DND-41 (cell line): ENCODE results near the gene ID3.

ENCODE experiments used
- ATAC-seq: fragments of 200-7000 bp; cut with Tn5 transposase; 3 replicates; pipeline ENCODE4 v1.9.1; 2021; ENCODE audit warnings: low read depth; ENCODE audit not compliant: insufficient read depth
- DNase-seq: peaks from one replicate; pipeline ENCODE4 v3.0.0-alpha.2; 2020
- H2AFZ ChIP-seq: 2 replicates; pipeline ENCODE4 v1.6.0; 2012; ENCODE audit warnings: low read depth, low read length
- H3K27ac ChIP-seq: 2 replicates; pipeline ENCODE4 v1.5.1; 2012; ENCODE audit warnings: low read length, inconsistent platforms
- H3K27me3 ChIP-seq: fragments of 200-600 bp; sonication (generic); 2 replicates; pipeline ENCODE4 v1.6.0; 2012; ENCODE audit warnings: low read length, mild to moderate bottlenecking, inconsistent platforms; ENCODE audit not compliant: insufficient read depth, poor library complexity
- H3K36me3 ChIP-seq: 2 replicates; pipeline ENCODE4 v1.5.1; 2012; ENCODE audit warnings: low read length, inconsistent platforms; ENCODE audit not compliant: insufficient read depth
- H3K4me1 ChIP-seq: 2 replicates; pipeline ENCODE4 v1.5.1; 2012; ENCODE audit warnings: mild to moderate bottlenecking, low read length; ENCODE audit not compliant: insufficient read depth
- H3K4me2 ChIP-seq: 2 replicates; pipeline ENCODE4 v1.6.0; 2012; ENCODE audit warnings: mild to moderate bottlenecking, moderate library complexity, low read length, inconsistent platforms; ENCODE audit not compliant: insufficient read depth
- H3K4me3 ChIP-seq, 2 experiments: fragments of 200-600 bp in 1 of 2; shearing (Covaris generic) in 1 of 2; 2 replicates each; pipeline ENCODE4 v1.5.1; 2012 to 2016; ENCODE audit warnings: inconsistent platforms in 2 of 2, low read length in 2 of 2, mild to moderate bottlenecking in 2 of 2, low read depth in 1 of 2, moderate library complexity in 1 of 2
- H3K79me2 ChIP-seq: 2 replicates; pipeline ENCODE4 v1.6.0; 2012; ENCODE audit warnings: low read length, inconsistent platforms; ENCODE audit not compliant: insufficient read depth
- H3K9ac ChIP-seq: 2 replicates; pipeline ENCODE4 v1.6.0; 2012; ENCODE audit warnings: low read depth, mild to moderate bottlenecking, inconsistent platforms, low read length, moderate library complexity
- H3K9me3 ChIP-seq: 2 replicates; pipeline ENCODE4 v1.5.1; 2012; ENCODE audit warnings: low read length, moderate library complexity, mild to moderate bottlenecking, inconsistent platforms; ENCODE audit not compliant: insufficient read depth, severe bottlenecking
- H4K20me1 ChIP-seq: 2 replicates; pipeline ENCODE4 v1.6.0; 2012; ENCODE audit warnings: low read length; ENCODE audit not compliant: insufficient read depth
- EZH2 ChIP-seq: IDR thresholded peaks from 3 replicates; pipeline ENCODE4 v1.6.1; 2012; ENCODE audit warnings: borderline replicate concordance, low read depth, mild to moderate bottlenecking, moderate library complexity, low read length, inconsistent platforms; ENCODE audit not compliant: severe bottlenecking
- TF ChIP-seq, protein P1 (sequence below): IDR thresholded peaks from 2 replicates; pipeline ENCODE4 v1.5.1; 2012; ENCODE audit warnings: borderline replicate concordance, low read length, moderate library complexity, mild to moderate bottlenecking; ENCODE audit not compliant: poor library complexity, severe bottlenecking; ENCODE audit errors: extremely low read depth

ID3 gene

DNA sequence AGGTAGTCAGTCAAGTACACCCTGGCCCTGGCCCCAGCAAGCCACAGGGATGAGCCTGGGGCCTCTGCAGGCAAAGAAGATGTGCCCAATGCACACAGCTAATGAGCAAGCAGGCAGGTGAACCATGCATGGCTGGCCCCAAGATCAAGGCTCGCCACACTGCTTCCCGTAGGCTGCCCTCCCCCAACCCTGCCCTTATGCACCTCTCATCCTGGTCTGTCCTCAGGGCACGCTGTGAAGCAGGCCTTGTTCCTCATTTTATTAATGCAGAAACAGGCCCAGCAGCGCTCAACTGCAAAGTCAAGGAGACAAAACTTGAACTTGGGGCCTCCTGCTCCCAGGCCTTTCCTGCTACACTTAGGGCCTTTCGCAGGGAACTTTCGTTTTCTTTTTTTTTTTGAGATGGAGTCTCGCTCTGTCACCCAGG lies 35.6 kb upstream of the ID3 start:
- H3K79me2 ChIP-seq, result no peaks in the 10 kb centered on the region
- TF ChIP-seq, protein P1, sequence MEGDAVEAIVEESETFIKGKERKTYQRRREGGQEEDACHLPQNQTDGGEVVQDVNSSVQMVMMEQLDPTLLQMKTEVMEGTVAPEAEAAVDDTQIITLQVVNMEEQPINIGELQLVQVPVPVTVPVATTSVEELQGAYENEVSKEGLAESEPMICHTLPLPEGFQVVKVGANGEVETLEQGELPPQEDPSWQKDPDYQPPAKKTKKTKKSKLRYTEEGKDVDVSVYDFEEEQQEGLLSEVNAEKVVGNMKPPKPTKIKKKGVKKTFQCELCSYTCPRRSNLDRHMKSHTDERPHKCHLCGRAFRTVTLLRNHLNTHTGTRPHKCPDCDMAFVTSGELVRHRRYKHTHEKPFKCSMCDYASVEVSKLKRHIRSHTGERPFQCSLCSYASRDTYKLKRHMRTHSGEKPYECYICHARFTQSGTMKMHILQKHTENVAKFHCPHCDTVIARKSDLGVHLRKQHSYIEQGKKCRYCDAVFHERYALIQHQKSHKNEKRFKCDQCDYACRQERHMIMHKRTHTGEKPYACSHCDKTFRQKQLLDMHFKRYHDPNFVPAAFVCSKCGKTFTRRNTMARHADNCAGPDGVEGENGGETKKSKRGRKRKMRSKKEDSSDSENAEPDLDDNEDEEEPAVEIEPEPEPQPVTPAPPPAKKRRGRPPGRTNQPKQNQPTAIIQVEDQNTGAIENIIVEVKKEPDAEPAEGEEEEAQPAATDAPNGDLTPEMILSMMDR, result no peak
- no peak for TF ChIP-seq EZH2
- H3K27me3 ChIP-seq, result no peaks in the 10 kb centered on the region
- no peak overlapping the region for H3K4me2 ChIP-seq
- H3K4me1 ChIP-seq, result peaks cover 40% of the 10 kb centered on the region
- H3K4me3 ChIP-seq, result no peak overlapping the region
- DNase-seq (no peak), ATAC-seq (no peak)
- no peaks in the 10 kb centered on the region for H3K36me3 ChIP-seq
- H2AFZ ChIP-seq, result no peak overlapping the region
- H4K20me1 ChIP-seq, result no peaks in the 10 kb centered on the region
- H3K9ac ChIP-seq, result no peak overlapping the region
- no peaks in the 10 kb centered on the region for H3K9me3 ChIP-seq
- H3K27ac ChIP-seq, result no peak overlapping the region

DNA sequence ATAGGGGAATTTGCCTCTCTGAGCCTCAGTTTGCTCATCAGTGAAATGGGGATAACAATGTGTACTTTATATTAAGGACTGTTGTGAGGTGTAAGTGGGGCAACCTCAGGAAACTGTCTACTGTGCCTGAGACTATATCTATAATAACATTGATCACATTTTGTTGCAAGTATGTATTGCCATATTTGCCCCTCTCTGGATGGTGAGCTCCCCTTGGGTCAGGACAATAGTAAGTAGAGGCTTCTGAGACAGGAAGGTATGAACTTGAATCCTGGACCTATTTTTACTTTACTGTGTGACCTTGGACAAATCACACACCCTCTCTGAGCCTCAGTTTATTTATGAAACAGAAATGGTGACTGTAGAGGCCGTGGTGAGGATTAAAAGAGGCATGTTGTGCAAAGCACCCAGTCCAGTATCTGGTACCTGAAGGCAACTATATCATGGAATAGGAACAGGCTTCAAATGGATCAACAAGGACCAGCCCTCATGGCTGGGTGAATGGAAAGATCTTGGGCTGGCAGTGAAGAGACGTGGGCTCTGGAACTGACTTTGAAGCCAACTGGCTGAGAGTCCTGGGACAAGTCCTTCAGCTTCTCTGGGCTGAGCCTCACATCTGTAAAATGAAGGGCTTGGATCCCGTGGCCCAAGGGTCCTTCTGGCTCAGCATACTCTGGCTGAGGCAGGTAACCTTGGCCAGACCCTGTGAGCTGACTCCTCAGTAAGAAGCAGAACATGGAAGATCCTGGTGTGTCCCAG lies 35.0 kb upstream of the ID3 start:
- no peaks in the 10 kb centered on the region for H3K79me2 ChIP-seq
- H3K9me3 ChIP-seq, result no peaks in the 10 kb centered on the region
- DNase-seq (no peak), ATAC-seq (no peak)
- H3K9ac ChIP-seq, result no peak overlapping the region
- peaks cover 35% of the 10 kb centered on the region for H3K4me1 ChIP-seq
- H4K20me1 ChIP-seq, result no peaks in the 10 kb centered on the region
- no peak overlapping the region for H3K4me3 ChIP-seq
- H3K27ac ChIP-seq, result no peak overlapping the region
- H3K27me3 ChIP-seq, result no peaks in the 10 kb centered on the region
- H3K36me3 ChIP-seq, result no peaks in the 10 kb centered on the region
- no peak overlapping the region for H3K4me2 ChIP-seq
- no peak for TF ChIP-seq EZH2
- TF ChIP-seq, protein P1, result no peak
- H2AFZ ChIP-seq, result no peak overlapping the region

DNA sequence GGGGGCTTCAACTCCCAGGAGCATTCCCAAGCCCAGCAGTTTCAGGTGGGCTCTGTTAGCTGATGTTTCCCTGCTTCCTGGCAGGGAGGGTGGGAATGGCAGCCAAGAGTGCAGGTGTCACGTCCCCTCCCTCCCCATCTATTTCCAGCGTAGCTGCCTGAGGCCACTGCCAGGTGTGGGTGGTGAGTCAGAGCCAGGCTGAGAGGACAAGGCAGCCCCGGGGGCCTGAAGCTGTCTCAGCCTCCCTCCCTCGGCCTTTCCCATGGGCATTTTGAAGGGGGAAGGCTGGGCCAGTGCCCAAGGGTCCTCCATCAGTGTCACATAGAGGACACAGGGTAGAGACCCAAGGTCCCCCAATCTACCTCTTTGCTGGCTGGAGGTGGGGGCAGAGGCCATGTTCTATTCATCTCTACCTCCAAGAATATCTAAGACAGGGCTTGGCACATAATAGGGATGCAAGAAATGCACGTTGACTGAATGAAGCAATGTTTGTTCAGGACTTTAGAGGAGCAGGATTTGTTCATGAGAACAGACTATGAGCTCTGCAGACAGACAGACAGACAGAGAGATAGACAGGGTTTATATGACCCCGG lies 34.4 kb upstream of the ID3 start:
- Histone ChIP-seq H3K79me2 (no peaks in the 10 kb centered on the region), H3K27me3 (no peaks in the 10 kb centered on the region), H3K9me3 (no peaks in the 10 kb centered on the region), H3K36me3 (no peaks in the 10 kb centered on the region), H3K9ac (no peak overlapping the region), H3K4me3 (no peak overlapping the region), H4K20me1 (no peaks in the 10 kb centered on the region), H3K4me1 (peaks cover 28% of the 10 kb centered on the region), H2AFZ (no peak overlapping the region), H3K4me2 (no peak overlapping the region), H3K27ac (no peak overlapping the region)
- ATAC-seq, result no peak
- DNase-seq, result no peak
- TF ChIP-seq, protein P1, result no peak
- no peak for TF ChIP-seq EZH2
